T-cell (primary cell): ENCODE data around the gene BCL2L11. TPM values are rescaled to one million over a fixed set of nuclear protein-coding genes. Genes with fewer than 3 reads are reported as not detected.

Source experiments
- ATAC-seq, 4 experiments: fragments of 200-7000 bp in 3 of 4; fragments of 150-1000 bp in 1 of 4; cut with Tn5 transposase; replicated peaks in 1 of 4; 1 replicate in 3 of 4; 2 replicates in 1 of 4; pipeline ENCODE4 v1.10.0; 2021; ENCODE audit warnings: moderate library complexity in 3 of 4, mild to moderate bottlenecking in 2 of 4, moderate number of reproducible peaks in 1 of 4
- CTCF ChIA-PET, 2 donors: fragments of 300-600 bp; sonication (Branson Sonifier 250); formaldehyde crosslinking; loops; one replicate each; lab custom pipeline; 2022; ENCODE audit warnings: antibody characterized with exemption in 2 of 2; lab: Charles Lee
- POLR2A ChIA-PET, 2 donors: fragments of 300-600 bp; sonication (Branson Sonifier 250); formaldehyde crosslinking; loops; one replicate each; lab custom pipeline; 2022; ENCODE audit warnings: antibody characterized with exemption in 2 of 2; lab: Charles Lee
- DNase-seq, 35 experiments: peaks; one replicate each; pipeline versions ENCODE4 v3.0.0 to v3.0.0-alpha.2; 2013 to 2023
- H3K27ac ChIP-seq: one replicate; pipeline ENCODE4 v1.5.1; 2013; ENCODE audit warnings: low read length
- H3K27me3 ChIP-seq, 2 experiments: replicated peaks in 1 of 2; 1 replicate in 1 of 2; 2 replicates in 1 of 2; pipeline versions ENCODE4 v1.6.1 to v1.7.0; 2013; ENCODE audit warnings: low read length in 1 of 2, mixed read lengths in 1 of 2; ENCODE audit not compliant: control insufficient read depth in 2 of 2, insufficient read depth in 2 of 2; ENCODE audit errors: extremely low read depth in 1 of 2
- H3K36me3 ChIP-seq, 2 donors: 1 replicate in 1 of 2; 2 replicates in 1 of 2; pipeline versions ENCODE4 v1.6.1 to v1.7.0; 2013; ENCODE audit warnings: low read length in 1 of 2; ENCODE audit not compliant: control insufficient read depth in 2 of 2, insufficient read depth in 1 of 2; ENCODE audit errors: extremely low read depth in 1 of 2
- H3K4me1 ChIP-seq, 2 experiments: 1 replicate in 1 of 2; 2 replicates in 1 of 2; pipeline versions ENCODE4 v1.6.1 to v1.7.0; 2013; ENCODE audit warnings: low read length in 2 of 2, mixed read lengths in 1 of 2; ENCODE audit not compliant: insufficient read depth in 2 of 2, control insufficient read depth in 1 of 2; ENCODE audit errors: extremely low read depth in 1 of 2
- H3K4me3 ChIP-seq, 2 donors: 1 replicate in 1 of 2; 2 replicates in 1 of 2; pipeline versions ENCODE4 v1.5.1 to v1.7.0; 2013; ENCODE audit warnings: mild to moderate bottlenecking in 2 of 2, low read length in 1 of 2, moderate library complexity in 1 of 2; ENCODE audit not compliant: control insufficient read depth in 1 of 2; ENCODE audit errors: extremely low read depth in 1 of 2
- H3K9me3 ChIP-seq: 2 replicates; pipeline ENCODE4 v1.7.0; 2013
- H3K27ac Mint-ChIP-seq, 2 donors: one replicate each; pipeline ENCODE4 v1.8.0; 2020 to 2021; ENCODE audit warnings: mild to moderate bottlenecking in 2 of 2, mixed read lengths in 2 of 2
- H3K27me3 Mint-ChIP-seq, 2 donors: one replicate each; pipeline ENCODE4 v1.8.0; 2021 to 2022; ENCODE audit warnings: mixed read lengths in 2 of 2
- H3K36me3 Mint-ChIP-seq: one replicate; pipeline ENCODE4 v1.8.0; 2021; ENCODE audit warnings: mixed read lengths
- H3K4me1 Mint-ChIP-seq, 3 donors: one replicate each; pipeline ENCODE4 v1.8.0; 2020 to 2022; ENCODE audit warnings: mixed read lengths in 3 of 3, mild to moderate bottlenecking in 1 of 3
- H3K4me3 Mint-ChIP-seq, 3 donors: one replicate each; pipeline ENCODE4 v1.8.0; 2020 to 2022; ENCODE audit warnings: mild to moderate bottlenecking in 3 of 3, mixed read lengths in 3 of 3, moderate library complexity in 3 of 3
- H3K9me3 Mint-ChIP-seq, 3 donors: one replicate each; pipeline ENCODE4 v1.8.0; 2020 to 2022; ENCODE audit warnings: mixed read lengths in 3 of 3
- WGBS: methylation state at CpG from one replicate; pipeline ENCODE4 v1.1.5; 2013; ENCODE audit warnings: missing lambda C conversion rate; ENCODE audit not compliant: insufficient coverage; 5-methylcytosine and 5-hydroxymethylcytosine counted together
- total RNA-seq, 35 experiments: library from RNA in 6 of 35; stranded (reverse) in 6 of 35; fragments of 120-200 nt in 1 of 35; gene quantifications; one replicate each; pipeline versions ENCODE4 v1.2.1 to v1.2.4 and lab custom pipeline; 2013 to 2026

Gene BCL2L11
- total RNA-seq, 5 donors from 2014 or later (not counting 1 experiment from before 2014, with no cell fraction given) = 24.1 to 47.0 (median 34.6) TPM

GRCh38 chr2:111116843-111117597 lies 3.7 kb upstream of the BCL2L11 start:
- ChIA-PET CTCF (no interaction called here), POLR2A (no interaction called here)
- peaks cover 33 to 46% (median 44%) of the 10 kb centered on the region in 3 donors for H3K4me1 Mint-ChIP-seq
- peak; percentile 39 to 50 (median 42) for ATAC-seq
- Histone ChIP-seq H3K27ac (no peak overlapping the region), H3K27me3 (peaks cover 6 to 59% of the 10 kb centered on the region in 2 experiments), H3K4me3 (peak overlapping the region; percentile 58 to 61), H3K9me3 (no peaks in the 10 kb centered on the region), H3K4me1 (peaks cover 16 to 50% of the 10 kb centered on the region in 2 experiments), H3K36me3 (no peaks in the 10 kb centered on the region)
- peak in 34 of 35 experiments; percentile 44 to 82 (median 60) for DNase-seq
- 15% methylated on average over 22 of the region's 30 CpGs for WGBS
- H3K9me3 Mint-ChIP-seq = no peaks in the 10 kb centered on the region
- H3K36me3 Mint-ChIP-seq = no peaks in the 10 kb centered on the region
- H3K27me3 Mint-ChIP-seq = peaks cover 39 to 61% of the 10 kb centered on the region in 2 donors
- H3K27ac Mint-ChIP-seq = peak overlapping the region in 1 of 2 donors; percentile 29
- peak overlapping the region; percentile 77 to 95 (median 79) for H3K4me3 Mint-ChIP-seq

GRCh38 chr2:111117598-111118480 lies 2.9 kb upstream of the BCL2L11 start:
- WGBS = under 1% methylated on average over 56 of the region's 64 CpGs
- peak overlapping the region in 1 of 2 donors; percentile 55 for H3K27ac Mint-ChIP-seq
- peaks cover 33 to 47% (median 44%) of the 10 kb centered on the region in 3 donors for H3K4me1 Mint-ChIP-seq
- no peaks in the 10 kb centered on the region for H3K9me3 ChIP-seq
- H3K9me3 Mint-ChIP-seq = no peaks in the 10 kb centered on the region
- peak overlapping the region; percentile 77 to 95 (median 82) for H3K4me3 Mint-ChIP-seq
- CTCF ChIA-PET = interaction anchor here (0.6 kb wide), 2 partner anchors 9 to 33 kb away, joined by 3 read pairs; no protein-coding TSS in a partner anchor
- H3K27ac ChIP-seq = no peak overlapping the region
- H3K4me3 ChIP-seq = peak overlapping the region; percentile 58 to 61
- DNase-seq (peak in 14 of 35 experiments; percentile 1 to 44 (median 12)), ATAC-seq (no peak)
- no peaks in the 10 kb centered on the region for H3K36me3 Mint-ChIP-seq
- POLR2A ChIA-PET = no interaction called here
- H3K27me3 Mint-ChIP-seq = peaks cover 34 to 56% of the 10 kb centered on the region in 2 donors
- H3K4me1 ChIP-seq = peaks cover 13 to 54% of the 10 kb centered on the region in 2 experiments
- peaks cover 6 to 56% of the 10 kb centered on the region in 2 experiments for H3K27me3 ChIP-seq
- H3K36me3 ChIP-seq = no peaks in the 10 kb centered on the region

DNA sequence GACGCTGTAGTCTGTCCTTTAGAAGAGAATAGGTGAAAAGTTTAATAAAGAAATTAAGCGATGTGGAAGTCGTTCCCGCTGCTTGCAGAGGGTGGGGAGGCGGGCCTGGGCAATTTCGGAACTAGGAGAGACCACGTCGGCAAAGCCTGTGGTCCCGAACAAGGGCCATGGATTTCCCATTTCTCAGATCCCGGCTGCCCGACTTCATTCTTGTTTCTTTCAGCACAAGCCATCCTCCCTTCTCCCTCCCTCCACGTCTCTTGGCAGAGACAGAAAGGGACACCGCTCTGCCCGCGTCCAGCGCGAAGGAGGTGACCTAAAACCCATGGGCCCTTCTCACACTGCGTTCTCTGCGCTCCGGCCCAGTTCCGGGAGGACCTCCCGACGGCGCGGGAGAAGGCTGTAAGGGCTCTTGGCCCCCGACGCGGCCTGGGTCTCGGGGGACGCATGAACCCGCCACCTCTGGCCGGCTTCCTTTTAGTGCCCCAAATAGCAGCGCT lies 2.2 kb upstream of the BCL2L11 start:
- Histone ChIP-seq H3K9me3 (no peaks in the 10 kb centered on the region), H3K36me3 (no peaks in the 10 kb centered on the region), H3K4me1 (peaks cover 17 to 60% of the 10 kb centered on the region in 2 experiments), H3K4me3 (peak overlapping the region; percentile 58 to 61), H3K27me3 (peaks cover 6 to 58% of the 10 kb centered on the region in 2 experiments), H3K27ac (no peak overlapping the region)
- DNase-seq = peak in 4 of 35 experiments; percentile 6 to 19 (median 16)
- Mint-ChIP-seq H3K4me3 (peak overlapping the region; percentile 77 to 95 (median 82)), H3K36me3 (no peaks in the 10 kb centered on the region), H3K9me3 (no peaks in the 10 kb centered on the region), H3K4me1 (peaks cover 38 to 48% (median 47%) of the 10 kb centered on the region in 3 donors), H3K27me3 (peaks cover 27 to 49% of the 10 kb centered on the region in 2 donors), H3K27ac (peak overlapping the region; percentile 11 to 61)
- ChIA-PET CTCF (interaction anchor here (0.6 kb wide), 2 partner anchors 8 to 32 kb away, joined by 3 read pairs; no protein-coding TSS in a partner anchor), POLR2A (no interaction called here)
- no peak for ATAC-seq
- 3% methylated on average over 29 of the region's 33 CpGs for WGBS

- Histone ChIP-seq H3K4me3 (peak overlapping the region; percentile 58 to 61), H3K27ac (no peak overlapping the region), H3K27me3 (peaks cover 6 to 60% of the 10 kb centered on the region in 2 experiments), H3K9me3 (no peaks in the 10 kb centered on the region), H3K4me1 (peaks cover 21 to 63% of the 10 kb centered on the region in 2 experiments), H3K36me3 (peaks cover 0 to 6% of the 10 kb centered on the region in 2 donors)
- Mint-ChIP-seq H3K9me3 (no peaks in the 10 kb centered on the region), H3K4me1 (peaks cover 40 to 51% (median 51%) of the 10 kb centered on the region in 3 donors), H3K4me3 (peak overlapping the region; percentile 77 to 95 (median 82)), H3K27me3 (peaks cover 26 to 46% of the 10 kb centered on the region in 2 donors), H3K36me3 (peaks cover 2% of the 10 kb centered on the region), H3K27ac (peak overlapping the region; percentile 11 to 69)
- CTCF ChIA-PET = interaction anchor here in 1 of 2 donors (0.9 kb wide), 1 partner anchor 36 kb away, joined by 3 read pairs; no protein-coding TSS in a partner anchor
- POLR2A ChIA-PET = no interaction called here
- under 1% methylated on average over 58 of the region's 76 CpGs for WGBS
- ATAC-seq (no peak), DNase-seq (peak in 21 of 35 experiments; percentile 3 to 54 (median 20))
Observed at GRCh38 chr2:111118981-111119821, 1.5 kb upstream of the BCL2L11 start.

GRCh38 chr2:111119822-111120252 lies 877 bp upstream of the BCL2L11 start:
- peaks cover 26 to 42% of the 10 kb centered on the region in 2 donors for H3K27me3 Mint-ChIP-seq
- H3K36me3 Mint-ChIP-seq = peaks cover 7% of the 10 kb centered on the region
- ATAC-seq (no peak), DNase-seq (peak in 9 of 35 experiments; percentile 3 to 38 (median 8))
- POLR2A ChIA-PET = interaction anchor here in 1 of 2 donors (0.8 kb wide), 1 partner anchor 290 kb away, joined by 4 read pairs; no protein-coding TSS in a partner anchor
- H3K4me1 Mint-ChIP-seq = peaks cover 45 to 53% (median 51%) of the 10 kb centered on the region in 3 donors
- Histone ChIP-seq H3K9me3 (no peaks in the 10 kb centered on the region), H3K4me3 (peak overlapping the region; percentile 58 to 61), H3K4me1 (peaks cover 21 to 63% of the 10 kb centered on the region in 2 experiments), H3K27me3 (peaks cover 6 to 60% of the 10 kb centered on the region in 2 experiments), H3K27ac (no peak overlapping the region), H3K36me3 (peaks cover 2 to 6% of the 10 kb centered on the region in 2 donors)
- CTCF ChIA-PET = interaction anchor here (0.9 to 1.2 kb wide), 2 partner anchors 36 to 37 kb away, joined by 3 read pairs; no protein-coding TSS in a partner anchor
- H3K9me3 Mint-ChIP-seq = no peaks in the 10 kb centered on the region
- H3K4me3 Mint-ChIP-seq = peak overlapping the region; percentile 77 to 95 (median 82)
- H3K27ac Mint-ChIP-seq = no peak overlapping the region
- WGBS = 5% methylated on average over 18 of the region's 27 CpGs
